SK-N-SH (cell line): ENCODE results near the gene ANO4. TPM values are rescaled to one million over a fixed set of nuclear protein-coding genes. Genes with fewer than 3 reads are reported as not detected.

Source experiments
- CTCF ChIA-PET: fragments of 300-600, 350-600 bp; formaldehyde crosslinking; extraction: SDS; loops from one replicate; lab custom pipeline; 2021; lab: Yijun Ruan, JAX
- POLR2A ChIA-PET: fragments of 350-600 bp; sonication (Branson Sonifier 250); formaldehyde crosslinking; extraction: SDS; loops from one replicate; lab custom pipeline; 2020; ENCODE audit warnings: antibody characterized with exemption, inconsistent platforms; lab: Yijun Ruan, JAX
- DNase-seq: peaks from one replicate; pipeline ENCODE4 v3.0.0; 2012
- H2AFZ ChIP-seq: fragments of 200-600 bp; sonication (generic); 2 replicates; pipeline ENCODE4 v1.8.1; 2016; ENCODE audit warnings: antibody characterized with exemption, mild to moderate bottlenecking, low read depth
- H3F3A ChIP-seq: fragments of 200-600 bp; sonication (generic); replicated peaks from 2 replicates; pipeline ENCODE3; 2016; ENCODE audit warnings: antibody characterized with exemption, mild to moderate bottlenecking; ENCODE audit not compliant: insufficient read depth
- H3K27ac ChIP-seq, 2 experiments: fragments of 200-500 bp in 1 of 2; fragments of 200-600 bp in 1 of 2; sonication (Bioruptor generic) in 1 of 2; sonication (generic), shearing (Covaris generic) in 1 of 2; 2 replicates each; pipeline versions ENCODE4 v1.5.1 to v1.6.1; 2014 to 2016; ENCODE audit warnings: low read depth in 2 of 2, inconsistent platforms in 1 of 2, low read length in 1 of 2, mild to moderate bottlenecking in 1 of 2, mixed read lengths in 1 of 2
- H3K27me3 ChIP-seq: fragments of 200-600 bp; sonication (generic), shearing (Covaris generic); 2 replicates; pipeline ENCODE4 v1.6.1; 2016; ENCODE audit warnings: mixed run types; ENCODE audit not compliant: insufficient read depth
- H3K36me3 ChIP-seq, 2 experiments: fragments of 200-500 bp in 1 of 2; fragments of 200-600 bp in 1 of 2; sonication (Bioruptor generic) in 1 of 2; sonication (generic) in 1 of 2; replicated peaks in 1 of 2; 2 replicates each; pipeline versions ENCODE3 to v1.5.1; 2014 to 2016; ENCODE audit warnings: low read length in 1 of 2, mild to moderate bottlenecking in 1 of 2; ENCODE audit not compliant: insufficient read depth in 2 of 2, control insufficient read depth in 1 of 2
- H3K4me1 ChIP-seq, 2 experiments: fragments of 200-500 bp in 1 of 2; fragments of 200-600 bp in 1 of 2; sonication (Bioruptor generic) in 1 of 2; sonication (generic), shearing (Covaris generic) in 1 of 2; 2 replicates each; pipeline versions ENCODE4 v1.5.1 to v1.6.1; 2014 to 2016; ENCODE audit warnings: low read depth in 1 of 2, low read length in 1 of 2, mixed run types in 1 of 2; ENCODE audit not compliant: insufficient read depth in 2 of 2, control insufficient read depth in 1 of 2
- H3K4me2 ChIP-seq: fragments of 200-600 bp; sonication (generic), shearing (Covaris generic); 2 replicates; pipeline ENCODE4 v1.6.1; 2017; ENCODE audit warnings: mixed run types
- H3K4me3 ChIP-seq, 2 experiments: fragments of 200-500 bp in 1 of 2; fragments of 200-600 bp in 1 of 2; sonication (Bioruptor generic) in 1 of 2; sonication (generic), shearing (Covaris generic) in 1 of 2; 2 replicates each; pipeline versions ENCODE4 v1.5.1 to v1.8.1; 2014 to 2016; ENCODE audit warnings: low read depth in 2 of 2, inconsistent platforms in 1 of 2, low read length in 1 of 2, mild to moderate bottlenecking in 1 of 2, mixed read lengths in 1 of 2, moderate library complexity in 1 of 2
- H3K79me2 ChIP-seq: fragments of 200-600 bp; sonication (generic); 2 replicates; pipeline ENCODE4 v1.8.1; 2017; ENCODE audit warnings: mild to moderate bottlenecking; ENCODE audit not compliant: insufficient read depth
- H3K9ac ChIP-seq: fragments of 200-600 bp; sonication (generic); 2 replicates; pipeline ENCODE4 v1.6.1; 2017; ENCODE audit warnings: mixed run types
- H3K9me2 ChIP-seq: fragments of 200-600 bp; sonication (generic); 2 replicates; pipeline ENCODE4 v1.6.1; 2017; ENCODE audit warnings: mixed run types
- H3K9me3 ChIP-seq: fragments of 200-600 bp; sonication (generic); 2 replicates; pipeline ENCODE4 v1.6.1; 2017; ENCODE audit warnings: mixed run types, mild to moderate bottlenecking, moderate library complexity
- H4K20me1 ChIP-seq: fragments of 200-600 bp; sonication (generic); 2 replicates; pipeline ENCODE4 v1.6.1; 2017; ENCODE audit warnings: mild to moderate bottlenecking, mixed run types; ENCODE audit not compliant: insufficient read depth
- CHD2 ChIP-seq: fragments of 150-350 bp; IDR thresholded peaks from 2 replicates; pipeline ENCODE4 v1.6.1; 2018; ENCODE audit warnings: low read length; ENCODE audit not compliant: partially characterized antibody
- ELF1 ChIP-seq: IDR thresholded peaks from 2 replicates; pipeline ENCODE4 v1.4.0; 2012
- EZH2phosphoT487 ChIP-seq: fragments of 200-600 bp; sonication (generic); IDR thresholded peaks from 2 replicates; pipeline ENCODE4 v1.6.1; 2017; ENCODE audit warnings: low read depth, mixed run types, mild to moderate bottlenecking, antibody characterized with exemption, moderate library complexity, borderline replicate concordance
- FOXJ3 ChIP-seq: sonication (generic); formaldehyde crosslinking; IDR thresholded peaks from 2 replicates; pipeline ENCODE4 v1.5.1; 2020; ENCODE audit warnings: mild to moderate bottlenecking, missing genetic modification reagents
- GABPA ChIP-seq: IDR thresholded peaks from 2 replicates; pipeline ENCODE4 v1.4.0; 2012; ENCODE audit warnings: low read depth, mild to moderate bottlenecking
- GATA2 ChIP-seq: sonication (generic); formaldehyde crosslinking; IDR thresholded peaks from 2 replicates; pipeline ENCODE4 v1.5.0; 2020; ENCODE audit warnings: mild to moderate bottlenecking, missing genetic modification reagents
- JUND ChIP-seq: IDR thresholded peaks from 2 replicates; pipeline ENCODE4 v1.4.0; 2012
- MXI1 ChIP-seq: IDR thresholded peaks from 2 replicates; pipeline ENCODE4 v1.6.1; 2012; ENCODE audit warnings: mild to moderate bottlenecking, low read depth, low read length, improper control_type of control experiment
- NFIC ChIP-seq: IDR thresholded peaks from 2 replicates; pipeline ENCODE4 v1.4.0; 2012; ENCODE audit warnings: borderline replicate concordance
- NRF1 ChIP-seq: IDR thresholded peaks from 2 replicates; pipeline ENCODE4 v1.6.1; 2012; ENCODE audit warnings: low read depth, mild to moderate bottlenecking, low read length
- RCOR1 ChIP-seq: fragments of 150-350 bp; IDR thresholded peaks from 2 replicates; pipeline ENCODE4 v1.6.1; 2017; ENCODE audit warnings: antibody characterized with exemption, low read length
- RFX5 ChIP-seq: IDR thresholded peaks from 2 replicates; pipeline ENCODE4 v1.6.1; 2012; ENCODE audit warnings: mild to moderate bottlenecking, improper control_type of control experiment, low read length
- SMC3 ChIP-seq: IDR thresholded peaks from 2 replicates; pipeline ENCODE4 v1.6.1; 2012; ENCODE audit warnings: low read depth, low read length, improper control_type of control experiment
- TAF1 ChIP-seq: IDR thresholded peaks from 2 replicates; pipeline ENCODE4 v1.6.1; 2012; ENCODE audit warnings: low read depth, mild to moderate bottlenecking, low read length, moderate library complexity, borderline replicate concordance
- TEAD4 ChIP-seq: IDR thresholded peaks from 2 replicates; pipeline ENCODE4 v1.4.0; 2012; ENCODE audit warnings: mild to moderate bottlenecking, borderline replicate concordance; ENCODE audit not compliant: insufficient read depth
- USF2 ChIP-seq: fragments of 150-350 bp; IDR thresholded peaks from 2 replicates; pipeline ENCODE4 v1.6.1; 2017; ENCODE audit warnings: antibody characterized with exemption, low read length, low read depth, borderline replicate concordance
- YY1 ChIP-seq: IDR thresholded peaks from 2 replicates; pipeline ENCODE4 v1.4.0; 2012; ENCODE audit warnings: low read depth, mild to moderate bottlenecking
- WGBS: methylation state at CpG from one replicate; pipeline ENCODE4 v1.1.6; 2017; ENCODE audit warnings: low lambda C conversion rate; 5-methylcytosine and 5-hydroxymethylcytosine counted together
- polyA plus RNA-seq, 3 experiments: library from polyadenylated mRNA; depleted of rRNA; stranded (reverse); fragments of >200 nt; gene quantifications; 2 replicates each; pipeline ENCODE4 v1.2.3, GENCODE V29; 2012
- TF ChIP-seq, protein P1 (sequence below): IDR thresholded peaks from 2 replicates; pipeline ENCODE4 v1.6.1; 2012; ENCODE audit warnings: mild to moderate bottlenecking, low read depth, low read length, moderate library complexity
- TF ChIP-seq, protein P2 (sequence below): fragments of 200-600 bp; sonication (generic); IDR thresholded peaks from 2 replicates; pipeline ENCODE4 v1.6.1; 2017; ENCODE audit warnings: antibody characterized with exemption, mild to moderate bottlenecking, moderate library complexity
- TF ChIP-seq, protein P3 (sequence below): IDR thresholded peaks from 2 replicates; pipeline ENCODE4; 2012

The ANO4 gene
- polyA plus RNA-seq, 1 of the 3 experiments (the other 2 are of a cell fraction): 9.4 TPM

GRCh38 chr12:100896192-100896591 is 101.6 kb downstream of the ANO4 start:
- POLR2A ChIA-PET: no interaction called here
- H3F3A ChIP-seq: peaks cover 13% of the 10 kb centered on the region
- CTCF ChIA-PET: no interaction called here

More at GRCh38 chr12:100896192-100896591, 101.6 kb downstream of the ANO4 start:
- H3K4me3 ChIP-seq: no peak overlapping the region
- no peak overlapping the region for H3K4me2 ChIP-seq
- H3K4me1 ChIP-seq: no peaks in the 10 kb centered on the region
- no peak overlapping the region for H3K9ac ChIP-seq
- no peaks in the 10 kb centered on the region for H4K20me1 ChIP-seq
- H3K36me3 ChIP-seq: no peaks in the 10 kb centered on the region
- H3K27ac ChIP-seq: no peak overlapping the region
- H3K27me3 ChIP-seq: no peaks in the 10 kb centered on the region
- no peak for TF ChIP-seq TEAD4
- TF ChIP-seq, protein P1, sequence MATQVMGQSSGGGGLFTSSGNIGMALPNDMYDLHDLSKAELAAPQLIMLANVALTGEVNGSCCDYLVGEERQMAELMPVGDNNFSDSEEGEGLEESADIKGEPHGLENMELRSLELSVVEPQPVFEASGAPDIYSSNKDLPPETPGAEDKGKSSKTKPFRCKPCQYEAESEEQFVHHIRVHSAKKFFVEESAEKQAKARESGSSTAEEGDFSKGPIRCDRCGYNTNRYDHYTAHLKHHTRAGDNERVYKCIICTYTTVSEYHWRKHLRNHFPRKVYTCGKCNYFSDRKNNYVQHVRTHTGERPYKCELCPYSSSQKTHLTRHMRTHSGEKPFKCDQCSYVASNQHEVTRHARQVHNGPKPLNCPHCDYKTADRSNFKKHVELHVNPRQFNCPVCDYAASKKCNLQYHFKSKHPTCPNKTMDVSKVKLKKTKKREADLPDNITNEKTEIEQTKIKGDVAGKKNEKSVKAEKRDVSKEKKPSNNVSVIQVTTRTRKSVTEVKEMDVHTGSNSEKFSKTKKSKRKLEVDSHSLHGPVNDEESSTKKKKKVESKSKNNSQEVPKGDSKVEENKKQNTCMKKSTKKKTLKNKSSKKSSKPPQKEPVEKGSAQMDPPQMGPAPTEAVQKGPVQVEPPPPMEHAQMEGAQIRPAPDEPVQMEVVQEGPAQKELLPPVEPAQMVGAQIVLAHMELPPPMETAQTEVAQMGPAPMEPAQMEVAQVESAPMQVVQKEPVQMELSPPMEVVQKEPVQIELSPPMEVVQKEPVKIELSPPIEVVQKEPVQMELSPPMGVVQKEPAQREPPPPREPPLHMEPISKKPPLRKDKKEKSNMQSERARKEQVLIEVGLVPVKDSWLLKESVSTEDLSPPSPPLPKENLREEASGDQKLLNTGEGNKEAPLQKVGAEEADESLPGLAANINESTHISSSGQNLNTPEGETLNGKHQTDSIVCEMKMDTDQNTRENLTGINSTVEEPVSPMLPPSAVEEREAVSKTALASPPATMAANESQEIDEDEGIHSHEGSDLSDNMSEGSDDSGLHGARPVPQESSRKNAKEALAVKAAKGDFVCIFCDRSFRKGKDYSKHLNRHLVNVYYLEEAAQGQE: no peak
- TF ChIP-seq USF2: no peak
- TF ChIP-seq NFIC: no peak
- TF ChIP-seq, protein P2, sequence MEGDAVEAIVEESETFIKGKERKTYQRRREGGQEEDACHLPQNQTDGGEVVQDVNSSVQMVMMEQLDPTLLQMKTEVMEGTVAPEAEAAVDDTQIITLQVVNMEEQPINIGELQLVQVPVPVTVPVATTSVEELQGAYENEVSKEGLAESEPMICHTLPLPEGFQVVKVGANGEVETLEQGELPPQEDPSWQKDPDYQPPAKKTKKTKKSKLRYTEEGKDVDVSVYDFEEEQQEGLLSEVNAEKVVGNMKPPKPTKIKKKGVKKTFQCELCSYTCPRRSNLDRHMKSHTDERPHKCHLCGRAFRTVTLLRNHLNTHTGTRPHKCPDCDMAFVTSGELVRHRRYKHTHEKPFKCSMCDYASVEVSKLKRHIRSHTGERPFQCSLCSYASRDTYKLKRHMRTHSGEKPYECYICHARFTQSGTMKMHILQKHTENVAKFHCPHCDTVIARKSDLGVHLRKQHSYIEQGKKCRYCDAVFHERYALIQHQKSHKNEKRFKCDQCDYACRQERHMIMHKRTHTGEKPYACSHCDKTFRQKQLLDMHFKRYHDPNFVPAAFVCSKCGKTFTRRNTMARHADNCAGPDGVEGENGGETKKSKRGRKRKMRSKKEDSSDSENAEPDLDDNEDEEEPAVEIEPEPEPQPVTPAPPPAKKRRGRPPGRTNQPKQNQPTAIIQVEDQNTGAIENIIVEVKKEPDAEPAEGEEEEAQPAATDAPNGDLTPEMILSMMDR: no peak
- TF ChIP-seq GATA2 (CRISPR knock-in tag): no peak
- TF ChIP-seq YY1: no peak
- no peak for TF ChIP-seq NRF1
- TF ChIP-seq JUND: no peak
- no peak for TF ChIP-seq EZH2phosphoT487
- no peak for TF ChIP-seq MXI1
- TF ChIP-seq RFX5: no peak
- TF ChIP-seq, protein P3, sequence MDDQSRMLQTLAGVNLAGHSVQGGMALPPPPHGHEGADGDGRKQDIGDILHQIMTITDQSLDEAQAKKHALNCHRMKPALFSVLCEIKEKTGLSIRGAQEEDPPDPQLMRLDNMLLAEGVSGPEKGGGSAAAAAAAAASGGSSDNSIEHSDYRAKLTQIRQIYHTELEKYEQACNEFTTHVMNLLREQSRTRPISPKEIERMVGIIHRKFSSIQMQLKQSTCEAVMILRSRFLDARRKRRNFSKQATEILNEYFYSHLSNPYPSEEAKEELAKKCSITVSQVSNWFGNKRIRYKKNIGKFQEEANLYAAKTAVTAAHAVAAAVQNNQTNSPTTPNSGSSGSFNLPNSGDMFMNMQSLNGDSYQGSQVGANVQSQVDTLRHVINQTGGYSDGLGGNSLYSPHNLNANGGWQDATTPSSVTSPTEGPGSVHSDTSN: no peak
- no peak for TF ChIP-seq RCOR1
- TF ChIP-seq SMC3: no peak
- no peak for TF ChIP-seq FOXJ3 (CRISPR knock-in tag)
- no peak for TF ChIP-seq TAF1
- TF ChIP-seq ELF1: no peak
- no peak for TF ChIP-seq CHD2
- no peak for TF ChIP-seq GABPA
- TF ChIP-seq, all 33 proteins: peak for 0
- WGBS: 55% methylated on average over 5 of the region's 5 CpGs
- H3K79me2 ChIP-seq: no peaks in the 10 kb centered on the region
- no peaks in the 10 kb centered on the region for H3K9me3 ChIP-seq
- H2AFZ ChIP-seq: no peak overlapping the region
- H3K9me2 ChIP-seq: no peaks in the 10 kb centered on the region
- DNase-seq: no peak
